Measurements from ENCODE around the gene SETD4. TPM values are rescaled to one million over a fixed set of nuclear protein-coding genes. Genes with fewer than 3 reads are reported as not detected.

The SETD4 gene
- total and polyA plus RNA-seq, 2 of the 13 experiments (the other 11 are each of a cell fraction or from before 2014, with no cell fraction given) = 7.1 to 14.4 TPM

GRCh38 chr21:36104317-36105300, 44.3 kb upstream of the SETD4 start:
- no peaks in the 10 kb centered on the region for H3K36me3 ChIP-seq (replicated peaks in 1 of 2; ENCODE audit: control insufficient read depth in 1 of 2, insufficient read depth in 2 of 2, low read length in 2 of 2)
- POLR2A ChIA-PET = no interaction called here
- H2AFZ ChIP-seq (ENCODE audit: low read length) = no peak overlapping the region
- no peaks in the 10 kb centered on the region for H4K20me1 ChIP-seq (ENCODE audit: insufficient read depth, low read length)
- ATAC-seq (peak; percentile 77), DNase-seq (ENCODE audit: low spot score) (no peak), FAIRE-seq (no peak)
- intact Hi-C loops (cut with micrococcal nuclease; ENCODE audit: unreplicated experiment) (no loop called here), in situ Hi-C loops (cut with HindIII; ENCODE audit: extremely low pct_ligation_motif_present, low pct_unique_long_range_greater_than_20kb) (no loop called here)
- no peak overlapping the region for H3K4me3 ChIP-seq (replicated peaks in 1 of 3; ENCODE audit: insufficient read depth in 1 of 3, low read depth in 2 of 3, low read length in 3 of 3)
- H3K4me1 ChIP-seq (ENCODE audit: insufficient read depth, low read length) = no peaks in the 10 kb centered on the region
- H3K4me2 ChIP-seq (ENCODE audit: low read depth, low read length) = no peak overlapping the region
- H3K9me3 ChIP-seq (ENCODE audit: low read length) = no peaks in the 10 kb centered on the region
- WGBS (ENCODE audit: low lambda C conversion rate) = 57% methylated on average over 21 of the region's 29 CpGs
- BruUV-seq (replicated peaks) = no TSS peak
- no peak overlapping the region for H3K9ac ChIP-seq (ENCODE audit: insufficient read depth, low read depth, low read length)
- H3K27me3 ChIP-seq (ENCODE audit: control insufficient read depth in 1 of 2, insufficient read depth in 2 of 2, low read length in 2 of 2) = peaks cover 0 to 10% of the 10 kb centered on the region in 2 experiments; a peak in 2 of 5 replicates
- no peak for TF ChIP-seq PBX2 (CRISPR knock-in tag; IDR thresholded peaks at IDR 0.05)
- 0 out of 2 replicates have a peak, but pooled peaks have one; percentile 21 for TF ChIP-seq RAD21 (CRISPR knock-in tag; IDR thresholded peaks at IDR 0.05)
- TF ChIP-seq SMC3 (IDR thresholded peaks at IDR 0.05; ENCODE audit: low read length) = peak; percentile 8; the same call in 1 of the 2 replicates
- TF ChIP-seq ZBTB7B (CRISPR knock-in tag; IDR thresholded peaks at IDR 0.05) = 0 out of 2 replicates have a peak, but pooled peaks have one; percentile 30
- TF ChIP-seq MTA3 (CRISPR knock-in tag; IDR thresholded peaks at IDR 0.05) = no peak
- TF ChIP-seq PCBP1 (IDR thresholded peaks at IDR 0.05; ENCODE audit: borderline replicate concordance, low read depth, low read length) = no peak
- TF ChIP-seq DBP (CRISPR knock-in tag; IDR thresholded peaks at IDR 0.05; ENCODE audit: not compliant biosample characterization) = no peak
- TF ChIP-seq STAG1 (CRISPR knock-in tag; IDR thresholded peaks at IDR 0.05) = peak; percentile 41
- no peak for TF ChIP-seq THRA (CRISPR knock-in tag; IDR thresholded peaks at IDR 0.05; ENCODE audit: borderline replicate concordance)
- TF ChIP-seq CTCF (CRISPR knock-in tag; IDR thresholded peaks at IDR 0.05) = peak; percentile 65
- CTCF ChIA-PET (ENCODE audit: low intra/inter-chr PET ratio, low total read pairs) = interaction anchor here (0.6 kb wide), 1 partner anchor 77 kb away, joined by 3 read pairs; no protein-coding TSS in a partner anchor
- H3K27ac ChIP-seq (ENCODE audit: extremely low read length, insufficient read depth, low read length) = no peak overlapping the region
- no peaks in the 10 kb centered on the region for H3K79me2 ChIP-seq (ENCODE audit: insufficient read depth, low read length)

Measured in HepG2 (cell line).